ENCODE data around the gene RASA3.
"Not testable (repeated sequence)": the region's sequence is repeated elsewhere in the genome, so short reads cannot be mapped to it uniquely, and the experiment has no call there.

RASA3 gene

GRCh38 chr13:114111577-114111976, 20.8 kb downstream of the RASA3 start:
- DNase-seq = no peak

GRCh38 chr13:114110830-114111189, 21.6 kb downstream of the RASA3 start:
- not testable (repeated sequence) for DNase-seq

- peak; percentile 76 for DNase-seq
Observed at GRCh38 chr13:114110091-114110829, 22.2 kb downstream of the RASA3 start.

GRCh38 chr13:114109641-114110041, 22.8 kb downstream of the RASA3 start:
- DNase-seq = peak; percentile 52

- DNase-seq = no peak
Observed at GRCh38 chr13:114108894-114109293, 23.5 kb downstream of the RASA3 start.

- no peak for DNase-seq
Observed at GRCh38 chr13:114108141-114108761, 24.2 kb downstream of the RASA3 start.

- DNase-seq = no peak
Observed at GRCh38 chr13:114107686-114108081, 24.7 kb downstream of the RASA3 start.

- DNase-seq = no peak
Observed at GRCh38 chr13:114106991-114107685, 25.3 kb downstream of the RASA3 start.

GRCh38 chr13:114106526-114106925, 25.9 kb downstream of the RASA3 start:
- DNase-seq = no peak

GRCh38 chr13:114105521-114106225, 26.8 kb downstream of the RASA3 start:
- no peak for DNase-seq

- DNase-seq = no peak
Observed at GRCh38 chr13:114104655-114105520, 27.5 kb downstream of the RASA3 start.

- DNase-seq = no peak
Observed at GRCh38 chr13:114103801-114104654, 28.4 kb downstream of the RASA3 start.

- not testable (repeated sequence) for DNase-seq
Observed at GRCh38 chr13:114103289-114103621, 29.2 kb downstream of the RASA3 start.

GRCh38 chr13:114102521-114103288, 29.7 kb downstream of the RASA3 start:
- DNase-seq = no peak

GRCh38 chr13:114102131-114102520, 30.3 kb downstream of the RASA3 start:
- DNase-seq = no peak

- DNase-seq = no peak
Observed at GRCh38 chr13:114101358-114102130, 30.9 kb downstream of the RASA3 start.

- no peak for DNase-seq
Observed at GRCh38 chr13:114100446-114101357, 31.7 kb downstream of the RASA3 start.

- DNase-seq = no peak
Observed at GRCh38 chr13:114099918-114100445, 32.4 kb downstream of the RASA3 start.

- no peak for DNase-seq
Observed at GRCh38 chr13:114099191-114099590, 33.2 kb downstream of the RASA3 start.

Measured in activated CD4-positive, alpha-beta T cell treated with anti-CD3 and anti-CD28 coated beads, Interleukin-2, amount 50 U/mL, for 1 hour (primary cell).